Measurements from ENCODE around the gene BHLHE23.

BHLHE23 gene

GRCh38 chr20:62991863-62992262, 14.9 kb downstream of the BHLHE23 start:
- no peaks in the 10 kb centered on the region for H3K79me2 ChIP-seq (ENCODE audit: control insufficient read depth, insufficient read depth, low read length, poor library complexity)
- no peaks in the 10 kb centered on the region for H3K79me1 ChIP-seq (ENCODE audit: low read length)
- peaks cover 4% of the 10 kb centered on the region for H3K9me3 ChIP-seq (ENCODE audit: insufficient read depth, low read depth, low read length)
- H3K9ac ChIP-seq (ENCODE audit: low read length): no peak overlapping the region
- H2AFZ ChIP-seq (ENCODE audit: insufficient read depth, low read length, poor library complexity): no peak overlapping the region
- no peak overlapping the region for H4K91ac ChIP-seq (ENCODE audit: low read depth, low read length)
- no peaks in the 10 kb centered on the region for H3K27me3 ChIP-seq (ENCODE audit: insufficient read depth, low read length)
- H3K14ac ChIP-seq (ENCODE audit: low read length): no peak overlapping the region
- DNase-seq: no peak
- no peaks in the 10 kb centered on the region for H3K4me1 ChIP-seq (ENCODE audit: control insufficient read depth in 1 of 2, insufficient read depth in 2 of 2, low read length in 2 of 2)
- WGBS (ENCODE audit: extremely low coverage, insufficient coverage, insufficient read length): no CpG with 5 or more reads among the region's 6 CpGs
- H3K4me2 ChIP-seq (ENCODE audit: low read length): no peak overlapping the region
- H4K8ac ChIP-seq (ENCODE audit: low read depth, low read length): no peak overlapping the region
- no peak overlapping the region for H2BK12ac ChIP-seq (ENCODE audit: low read length)
- no peak overlapping the region for H3K18ac ChIP-seq (ENCODE audit: low read length)
- H2BK5ac ChIP-seq (ENCODE audit: low read depth, low read length, poor library complexity): no peak overlapping the region
- H3K4me3 ChIP-seq (ENCODE audit: low read depth, low read length): no peak overlapping the region
- H2BK120ac ChIP-seq (ENCODE audit: insufficient read depth, low read length, poor library complexity): no peak overlapping the region
- no peak overlapping the region for H3K4ac ChIP-seq (ENCODE audit: low read depth, low read length)
- H2AK5ac ChIP-seq (ENCODE audit: low read length): no peak overlapping the region
- H3K27ac ChIP-seq (ENCODE audit: low read depth, low read length): no peak overlapping the region
- no peaks in the 10 kb centered on the region for H3K36me3 ChIP-seq (ENCODE audit: control insufficient read depth in 1 of 2, insufficient read depth in 2 of 2, low read length in 2 of 2)
- no peak overlapping the region for H3K23ac ChIP-seq (ENCODE audit: low read length)
- H4K12ac ChIP-seq (ENCODE audit: low read depth, low read length): no peak overlapping the region

GRCh38 chr20:62991196-62991807, 15.5 kb downstream of the BHLHE23 start:
- no peak overlapping the region for H2BK12ac ChIP-seq (ENCODE audit: low read length)
- WGBS (ENCODE audit: extremely low coverage, insufficient coverage, insufficient read length): no CpG with 5 or more reads among the region's 13 CpGs
- no peak overlapping the region for H4K8ac ChIP-seq (ENCODE audit: low read depth, low read length)
- H2BK120ac ChIP-seq (ENCODE audit: insufficient read depth, low read length, poor library complexity): no peak overlapping the region
- H2AFZ ChIP-seq (ENCODE audit: insufficient read depth, low read length, poor library complexity): no peak overlapping the region
- no peak overlapping the region for H3K9ac ChIP-seq (ENCODE audit: low read length)
- H2BK5ac ChIP-seq (ENCODE audit: low read depth, low read length, poor library complexity): no peak overlapping the region
- no peak overlapping the region for H3K27ac ChIP-seq (ENCODE audit: low read depth, low read length)
- no peaks in the 10 kb centered on the region for H3K27me3 ChIP-seq (ENCODE audit: insufficient read depth, low read length)
- DNase-seq: no peak
- H3K79me2 ChIP-seq (ENCODE audit: control insufficient read depth, insufficient read depth, low read length, poor library complexity): no peaks in the 10 kb centered on the region
- no peak overlapping the region for H3K4me3 ChIP-seq (ENCODE audit: low read depth, low read length)
- H2AK5ac ChIP-seq (ENCODE audit: low read length): no peak overlapping the region
- no peak overlapping the region for H3K18ac ChIP-seq (ENCODE audit: low read length)
- H3K9me3 ChIP-seq (ENCODE audit: insufficient read depth, low read depth, low read length): peaks cover 4% of the 10 kb centered on the region
- no peaks in the 10 kb centered on the region for H3K79me1 ChIP-seq (ENCODE audit: low read length)
- H4K12ac ChIP-seq (ENCODE audit: low read depth, low read length): no peak overlapping the region
- no peaks in the 10 kb centered on the region for H3K4me1 ChIP-seq (ENCODE audit: control insufficient read depth in 1 of 2, insufficient read depth in 2 of 2, low read length in 2 of 2)
- H3K4me2 ChIP-seq (ENCODE audit: low read length): no peak overlapping the region
- H3K23ac ChIP-seq (ENCODE audit: low read length): no peak overlapping the region
- H3K36me3 ChIP-seq (ENCODE audit: control insufficient read depth in 1 of 2, insufficient read depth in 2 of 2, low read length in 2 of 2): no peaks in the 10 kb centered on the region
- H3K4ac ChIP-seq (ENCODE audit: low read depth, low read length): no peak overlapping the region
- H4K91ac ChIP-seq (ENCODE audit: low read depth, low read length): no peak overlapping the region
- H3K14ac ChIP-seq (ENCODE audit: low read length): no peak overlapping the region

- WGBS (ENCODE audit: extremely low coverage, insufficient coverage, insufficient read length): no CpG with 5 or more reads among the region's 22 CpGs
- Histone ChIP-seq H4K8ac (ENCODE audit: low read depth, low read length) (no peak overlapping the region), H3K4me1 (ENCODE audit: control insufficient read depth in 1 of 2, insufficient read depth in 2 of 2, low read length in 2 of 2) (no peaks in the 10 kb centered on the region), H3K18ac (ENCODE audit: low read length) (no peak overlapping the region), H4K91ac (ENCODE audit: low read depth, low read length) (no peak overlapping the region), H3K4ac (ENCODE audit: low read depth, low read length) (no peak overlapping the region), H3K9me3 (ENCODE audit: insufficient read depth, low read depth, low read length) (peaks cover 4% of the 10 kb centered on the region), H4K12ac (ENCODE audit: low read depth, low read length) (no peak overlapping the region), H3K27ac (ENCODE audit: low read depth, low read length) (no peak overlapping the region), H3K4me3 (ENCODE audit: low read depth, low read length) (no peak overlapping the region), H2BK5ac (ENCODE audit: low read depth, low read length, poor library complexity) (no peak overlapping the region), H3K9ac (ENCODE audit: low read length) (no peak overlapping the region), H3K79me2 (ENCODE audit: control insufficient read depth, insufficient read depth, low read length, poor library complexity) (no peaks in the 10 kb centered on the region), H2BK120ac (ENCODE audit: insufficient read depth, low read length, poor library complexity) (no peak overlapping the region), H2BK12ac (ENCODE audit: low read length) (no peak overlapping the region), H2AFZ (ENCODE audit: insufficient read depth, low read length, poor library complexity) (no peak overlapping the region), H3K14ac (ENCODE audit: low read length) (no peak overlapping the region), H2AK5ac (ENCODE audit: low read length) (no peak overlapping the region), H3K23ac (ENCODE audit: low read length) (no peak overlapping the region), H3K36me3 (ENCODE audit: control insufficient read depth in 1 of 2, insufficient read depth in 2 of 2, low read length in 2 of 2) (no peaks in the 10 kb centered on the region), H3K27me3 (ENCODE audit: insufficient read depth, low read length) (no peaks in the 10 kb centered on the region), H3K79me1 (ENCODE audit: low read length) (no peaks in the 10 kb centered on the region), H3K4me2 (ENCODE audit: low read length) (no peak overlapping the region)
- DNase-seq: no peak
These were observed 16.4 kb downstream of the BHLHE23 start for GRCh38 chr20:62990306-62990825.

- H3K18ac ChIP-seq (ENCODE audit: low read length): no peak overlapping the region
- H3K4me3 ChIP-seq (ENCODE audit: low read depth, low read length): no peak overlapping the region
- H4K8ac ChIP-seq (ENCODE audit: low read depth, low read length): no peak overlapping the region
- no peaks in the 10 kb centered on the region for H3K79me1 ChIP-seq (ENCODE audit: low read length)
- no peak overlapping the region for H3K9ac ChIP-seq (ENCODE audit: low read length)
- H3K27ac ChIP-seq (ENCODE audit: low read depth, low read length): no peak overlapping the region
- H4K12ac ChIP-seq (ENCODE audit: low read depth, low read length): no peak overlapping the region
- no peak overlapping the region for H3K4me2 ChIP-seq (ENCODE audit: low read length)
- no peak overlapping the region for H2AFZ ChIP-seq (ENCODE audit: insufficient read depth, low read length, poor library complexity)
- no peaks in the 10 kb centered on the region for H3K27me3 ChIP-seq (ENCODE audit: insufficient read depth, low read length)
- no peak overlapping the region for H3K4ac ChIP-seq (ENCODE audit: low read depth, low read length)
- H2BK12ac ChIP-seq (ENCODE audit: low read length): no peak overlapping the region
- no CpG with 5 or more reads among the region's 11 CpGs for WGBS (ENCODE audit: extremely low coverage, insufficient coverage, insufficient read length)
- peaks cover 4% of the 10 kb centered on the region for H3K9me3 ChIP-seq (ENCODE audit: insufficient read depth, low read depth, low read length)
- no peaks in the 10 kb centered on the region for H3K36me3 ChIP-seq (ENCODE audit: control insufficient read depth in 1 of 2, insufficient read depth in 2 of 2, low read length in 2 of 2)
- no peak overlapping the region for H2BK5ac ChIP-seq (ENCODE audit: low read depth, low read length, poor library complexity)
- H3K79me2 ChIP-seq (ENCODE audit: control insufficient read depth, insufficient read depth, low read length, poor library complexity): no peaks in the 10 kb centered on the region
- H4K91ac ChIP-seq (ENCODE audit: low read depth, low read length): no peak overlapping the region
- H3K14ac ChIP-seq (ENCODE audit: low read length): no peak overlapping the region
- H3K23ac ChIP-seq (ENCODE audit: low read length): no peak overlapping the region
- H2BK120ac ChIP-seq (ENCODE audit: insufficient read depth, low read length, poor library complexity): no peak overlapping the region
- no peak for DNase-seq
- no peaks in the 10 kb centered on the region for H3K4me1 ChIP-seq (ENCODE audit: control insufficient read depth in 1 of 2, insufficient read depth in 2 of 2, low read length in 2 of 2)
- no peak overlapping the region for H2AK5ac ChIP-seq (ENCODE audit: low read length)
These were observed 17.6 kb downstream of the BHLHE23 start for GRCh38 chr20:62989201-62989601.
